Measurements from ENCODE around the gene F10.

The F10 gene

DNA sequence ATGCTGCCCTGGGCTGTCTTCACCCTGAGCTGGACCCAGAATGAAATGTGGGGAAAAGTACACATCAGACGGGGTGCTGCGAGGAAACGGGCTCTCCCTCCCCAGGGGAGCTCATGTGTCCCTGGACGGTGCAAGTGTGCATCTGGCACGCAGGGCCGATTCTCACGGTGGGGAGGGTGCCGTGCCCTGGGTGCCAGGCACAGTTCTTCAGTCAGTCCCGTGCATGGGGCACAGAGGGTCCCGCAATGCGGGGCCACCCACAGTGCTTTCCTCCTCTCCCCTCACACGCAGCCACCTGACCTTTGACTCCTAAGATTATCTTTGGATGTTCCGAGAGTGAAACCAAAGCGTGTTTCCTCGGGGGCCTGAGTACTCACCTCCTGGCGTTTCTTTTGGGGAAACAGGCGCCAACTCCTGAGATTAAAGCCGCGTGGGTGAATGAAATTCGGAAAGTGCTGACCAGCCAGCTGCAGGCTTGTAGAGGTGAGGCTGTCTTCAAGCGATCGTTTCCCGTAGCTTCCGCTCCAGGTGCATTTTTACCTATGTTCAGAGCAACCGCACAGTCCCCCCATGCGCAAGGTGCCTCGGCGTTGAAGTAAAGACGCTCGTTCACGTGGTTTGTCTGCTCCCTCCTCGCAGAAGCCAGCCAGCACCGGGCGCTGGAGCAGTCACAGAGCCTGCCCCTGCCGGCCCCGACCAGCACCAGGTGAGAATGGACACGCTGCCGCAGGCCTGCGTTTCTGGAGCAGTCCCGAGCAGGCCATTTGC is 34.5 kb upstream of the F10 start:
- Histone ChIP-seq H3K36me3 (ENCODE audit: control insufficient read depth, insufficient read depth, low read length) (peaks cover 5% of the 10 kb centered on the region; the same call in 1 of the 2 replicates), H3K27me3 (ENCODE audit: control insufficient read depth, insufficient read depth, low read length) (no peaks in the 10 kb centered on the region), H3K9ac (ENCODE audit: low read length) (no peak overlapping the region), H3K27ac (ENCODE audit: low read depth, low read length) (no peak overlapping the region), H3K4me1 (ENCODE audit: control insufficient read depth, insufficient read depth, low read length) (peaks cover 13% of the 10 kb centered on the region), H3K9me3 (ENCODE audit: control insufficient read depth, insufficient read depth, low read depth, low read length) (no peaks in the 10 kb centered on the region), H3K4me3 (ENCODE audit: low read depth, low read length) (no peak overlapping the region)

DNA sequence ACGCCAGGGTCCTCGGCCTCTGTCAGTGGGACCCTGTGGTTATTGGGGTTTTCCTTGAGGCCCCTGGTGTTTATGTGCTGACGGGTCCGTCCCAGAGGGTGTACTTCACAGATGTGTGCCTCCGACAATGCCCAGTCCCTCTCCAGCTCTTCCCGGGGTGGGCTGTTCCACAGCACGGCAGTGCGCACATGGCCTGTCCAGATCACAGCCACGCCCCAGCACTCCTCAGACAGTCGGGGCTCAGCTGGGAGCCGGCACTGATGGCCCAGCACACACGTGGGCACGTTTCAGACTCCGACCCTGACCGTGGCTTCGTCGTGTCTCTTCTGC is 33.9 kb upstream of the F10 start:
- no peaks in the 10 kb centered on the region for H3K27me3 ChIP-seq (ENCODE audit: control insufficient read depth, insufficient read depth, low read length)
- H3K4me1 ChIP-seq (ENCODE audit: control insufficient read depth, insufficient read depth, low read length) = peaks cover 13% of the 10 kb centered on the region
- no peak overlapping the region for H3K4me3 ChIP-seq (ENCODE audit: low read depth, low read length)
- no peaks in the 10 kb centered on the region for H3K9me3 ChIP-seq (ENCODE audit: control insufficient read depth, insufficient read depth, low read depth, low read length)
- peaks cover 5% of the 10 kb centered on the region; the same call in 1 of the 2 replicates for H3K36me3 ChIP-seq (ENCODE audit: control insufficient read depth, insufficient read depth, low read length)
- H3K27ac ChIP-seq (ENCODE audit: low read depth, low read length) = no peak overlapping the region
- H3K9ac ChIP-seq (ENCODE audit: low read length) = no peak overlapping the region

DNA sequence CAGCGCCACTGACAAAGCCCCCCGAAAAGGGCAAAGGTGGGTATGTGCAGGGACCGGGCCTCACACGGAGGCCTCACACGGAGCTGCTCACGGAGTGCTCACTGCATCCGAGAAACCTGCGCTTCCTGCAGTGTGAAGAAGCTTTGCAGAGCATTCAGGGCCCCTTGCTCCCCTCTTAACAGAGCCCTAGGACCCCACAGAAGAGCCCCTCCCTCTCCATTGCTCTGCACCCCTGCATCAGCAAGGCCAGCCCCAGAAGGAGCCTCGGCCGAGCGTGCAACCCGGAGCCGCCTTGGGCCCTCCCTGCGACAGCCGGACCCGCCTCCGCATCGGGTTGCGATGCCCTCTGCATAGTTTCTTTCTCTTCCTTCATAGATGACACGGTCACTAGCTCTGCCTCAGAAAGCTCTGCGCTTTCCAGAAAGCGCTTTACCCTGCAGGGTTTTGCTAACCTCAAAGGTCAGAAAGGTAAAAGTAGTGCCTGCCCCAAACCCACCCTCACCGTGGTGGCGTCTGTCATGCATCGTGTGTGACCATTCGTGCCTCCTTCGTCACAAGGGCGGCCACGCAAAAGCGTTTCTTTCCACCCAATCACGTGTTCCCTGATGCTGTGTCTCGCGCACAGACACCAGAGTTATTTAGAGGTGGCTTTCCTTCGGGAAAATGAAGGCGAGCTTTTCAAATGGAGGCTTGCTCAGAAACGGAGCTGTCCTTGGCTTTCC is 32.7 kb upstream of the F10 start:
- Histone ChIP-seq H3K27ac (ENCODE audit: low read depth, low read length) (no peak overlapping the region), H3K9me3 (ENCODE audit: control insufficient read depth, insufficient read depth, low read depth, low read length) (no peaks in the 10 kb centered on the region), H3K27me3 (ENCODE audit: control insufficient read depth, insufficient read depth, low read length) (no peaks in the 10 kb centered on the region), H3K4me3 (ENCODE audit: low read depth, low read length) (no peak overlapping the region), H3K36me3 (ENCODE audit: control insufficient read depth, insufficient read depth, low read length) (peaks cover 5% of the 10 kb centered on the region; the same call in 1 of the 2 replicates), H3K4me1 (ENCODE audit: control insufficient read depth, insufficient read depth, low read length) (peaks cover 13% of the 10 kb centered on the region), H3K9ac (ENCODE audit: low read length) (peak overlapping the region; percentile 24)

DNA sequence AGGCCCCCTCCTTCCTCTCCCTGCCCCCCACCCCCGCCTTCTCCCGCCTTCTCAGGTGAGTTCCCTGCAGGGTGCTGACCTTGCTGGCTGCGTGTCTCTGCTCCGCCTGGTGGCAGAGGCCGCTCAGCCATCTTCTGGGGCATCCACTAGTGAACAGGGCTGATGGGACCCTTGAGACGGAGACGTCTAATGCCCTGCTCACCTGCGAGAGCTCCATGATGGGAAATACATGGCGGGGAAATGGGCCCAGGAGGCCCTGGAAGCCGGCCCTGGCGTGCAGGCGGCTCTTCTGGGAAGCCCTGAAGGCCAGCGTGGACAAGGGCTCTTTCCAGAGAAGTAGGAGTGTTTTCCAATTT is 32.2 kb upstream of the F10 start:
- Histone ChIP-seq H3K4me3 (ENCODE audit: low read depth, low read length) (no peak overlapping the region), H3K27me3 (ENCODE audit: control insufficient read depth, insufficient read depth, low read length) (no peaks in the 10 kb centered on the region), H3K9ac (ENCODE audit: low read length) (no peak overlapping the region), H3K4me1 (ENCODE audit: control insufficient read depth, insufficient read depth, low read length) (peaks cover 13% of the 10 kb centered on the region), H3K27ac (ENCODE audit: low read depth, low read length) (no peak overlapping the region), H3K36me3 (ENCODE audit: control insufficient read depth, insufficient read depth, low read length) (peaks cover 5% of the 10 kb centered on the region; the same call in 1 of the 2 replicates), H3K9me3 (ENCODE audit: control insufficient read depth, insufficient read depth, low read depth, low read length) (no peaks in the 10 kb centered on the region)

DNA sequence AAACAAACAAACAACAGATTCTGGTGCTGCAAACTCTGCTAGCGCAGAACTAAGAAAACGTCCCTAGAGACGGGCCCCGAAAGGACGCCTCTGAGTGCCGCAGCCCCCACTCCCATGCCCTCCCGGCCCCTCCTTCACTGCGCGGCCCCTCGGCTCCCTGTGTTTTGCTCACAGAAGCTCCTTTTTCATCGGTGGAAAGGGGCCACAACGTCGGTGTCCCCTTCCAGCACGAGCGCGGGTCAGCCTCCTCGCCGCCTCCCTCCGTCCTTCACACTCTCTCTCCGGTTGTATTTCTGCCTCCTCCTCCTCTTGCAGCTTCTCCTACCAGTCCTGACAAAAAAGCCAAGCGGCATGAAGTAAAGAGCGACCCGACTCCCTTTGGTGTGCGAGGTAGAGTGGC is 31.8 kb upstream of the F10 start:
- no peak overlapping the region for H3K27ac ChIP-seq (ENCODE audit: low read depth, low read length)

DNA sequence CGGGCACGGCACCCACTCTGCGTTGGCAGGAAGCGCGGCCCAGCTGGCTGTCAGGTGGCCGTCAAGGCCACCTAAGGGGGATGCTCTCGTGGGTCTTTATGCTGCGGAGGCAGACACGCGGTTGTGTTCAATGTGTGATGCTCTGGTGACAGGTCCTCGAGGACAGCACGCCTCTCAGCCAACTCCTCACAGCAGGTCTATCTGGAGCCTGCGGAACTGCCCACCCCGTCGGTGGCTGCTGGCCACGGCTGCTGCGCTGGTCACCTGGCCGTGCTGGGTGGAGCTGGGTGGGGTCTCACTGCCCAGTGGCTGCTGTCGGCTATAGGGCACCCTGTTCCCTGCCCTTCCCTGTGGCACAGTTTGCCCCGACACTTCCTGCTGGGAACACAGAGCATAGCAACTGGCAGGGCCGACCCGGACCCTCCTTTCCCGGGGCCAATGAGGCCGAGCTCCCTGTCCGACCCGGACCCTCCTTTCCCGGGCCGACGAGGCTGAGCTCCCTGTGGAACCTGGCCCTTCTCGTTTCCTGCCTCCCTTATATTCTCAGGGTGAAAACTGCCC is 31.3 kb upstream of the F10 start:
- Histone ChIP-seq H3K9me3 (ENCODE audit: control insufficient read depth, insufficient read depth, low read depth, low read length) (no peaks in the 10 kb centered on the region), H3K27ac (ENCODE audit: low read depth, low read length) (no peak overlapping the region), H3K27me3 (ENCODE audit: control insufficient read depth, insufficient read depth, low read length) (no peaks in the 10 kb centered on the region), H3K9ac (ENCODE audit: low read length) (no peak overlapping the region), H3K4me1 (ENCODE audit: control insufficient read depth, insufficient read depth, low read length) (peaks cover 13% of the 10 kb centered on the region), H3K4me3 (ENCODE audit: low read depth, low read length) (no peak overlapping the region), H3K36me3 (ENCODE audit: control insufficient read depth, insufficient read depth, low read length) (peaks cover 5% of the 10 kb centered on the region; the same call in 1 of the 2 replicates)

More for the DNA sequence above, 31.8 kb upstream of the F10 start:
- H3K36me3 ChIP-seq (ENCODE audit: control insufficient read depth, insufficient read depth, low read length) = peaks cover 5% of the 10 kb centered on the region; the same call in 1 of the 2 replicates
- H3K27me3 ChIP-seq (ENCODE audit: control insufficient read depth, insufficient read depth, low read length) = no peaks in the 10 kb centered on the region
- peaks cover 13% of the 10 kb centered on the region for H3K4me1 ChIP-seq (ENCODE audit: control insufficient read depth, insufficient read depth, low read length)
- H3K9me3 ChIP-seq (ENCODE audit: control insufficient read depth, insufficient read depth, low read depth, low read length) = no peaks in the 10 kb centered on the region
- no peak overlapping the region for H3K9ac ChIP-seq (ENCODE audit: low read length)
- H3K4me3 ChIP-seq (ENCODE audit: low read depth, low read length) = no peak overlapping the region

DNA sequence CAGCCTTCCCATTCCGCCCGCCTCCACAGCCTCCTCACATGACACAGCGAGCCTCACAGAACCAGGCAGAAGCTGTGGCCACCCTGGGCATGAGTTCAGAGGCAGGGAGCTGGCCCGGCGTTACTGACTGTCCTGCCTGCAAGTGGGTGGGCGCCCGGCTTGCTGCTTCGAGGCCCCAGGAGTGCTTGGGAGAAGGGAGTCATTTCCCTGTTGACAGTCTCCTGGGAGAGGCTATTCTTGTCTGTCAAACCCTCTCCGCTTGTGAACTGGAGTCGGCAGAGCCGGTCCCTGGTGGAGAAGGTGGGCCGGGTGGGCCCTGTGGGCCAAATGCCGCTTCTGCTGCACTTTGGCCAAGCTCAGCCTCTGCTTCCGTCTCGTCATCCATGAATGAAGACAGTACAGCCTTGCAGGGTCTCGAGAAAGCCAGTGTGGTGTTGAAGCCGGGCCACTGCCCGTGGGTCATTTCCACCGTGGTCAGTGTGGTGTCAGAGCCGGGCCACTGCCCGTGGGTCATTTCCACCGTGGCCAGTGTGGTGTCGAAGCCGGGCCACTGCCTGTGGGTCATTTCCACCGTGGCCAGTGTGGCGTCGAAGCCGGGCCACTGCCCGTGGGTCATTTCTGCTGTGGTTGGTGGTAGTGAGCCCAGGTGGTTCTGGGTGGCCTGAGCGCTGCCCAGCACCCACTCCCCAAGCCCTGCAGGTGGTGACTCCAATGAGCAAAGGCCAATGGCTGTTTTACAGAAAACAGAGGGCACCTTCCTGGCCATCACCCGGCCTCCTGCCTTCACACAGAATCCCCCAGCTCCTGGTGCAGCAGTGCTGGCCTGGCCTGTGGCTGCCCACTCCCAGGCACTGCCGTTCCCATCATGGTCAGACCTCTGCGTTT is 30.5 kb upstream of the F10 start:
- no peak overlapping the region for H3K9ac ChIP-seq (ENCODE audit: low read length)
- H3K4me3 ChIP-seq (ENCODE audit: low read depth, low read length) = no peak overlapping the region
- no peak overlapping the region for H3K27ac ChIP-seq (ENCODE audit: low read depth, low read length)
- peaks cover 5% of the 10 kb centered on the region; the same call in 1 of the 2 replicates for H3K36me3 ChIP-seq (ENCODE audit: control insufficient read depth, insufficient read depth, low read length)
- no peaks in the 10 kb centered on the region for H3K27me3 ChIP-seq (ENCODE audit: control insufficient read depth, insufficient read depth, low read length)
- no peaks in the 10 kb centered on the region for H3K9me3 ChIP-seq (ENCODE audit: control insufficient read depth, insufficient read depth, low read depth, low read length)
- H3K4me1 ChIP-seq (ENCODE audit: control insufficient read depth, insufficient read depth, low read length) = peaks cover 13% of the 10 kb centered on the region

DNA sequence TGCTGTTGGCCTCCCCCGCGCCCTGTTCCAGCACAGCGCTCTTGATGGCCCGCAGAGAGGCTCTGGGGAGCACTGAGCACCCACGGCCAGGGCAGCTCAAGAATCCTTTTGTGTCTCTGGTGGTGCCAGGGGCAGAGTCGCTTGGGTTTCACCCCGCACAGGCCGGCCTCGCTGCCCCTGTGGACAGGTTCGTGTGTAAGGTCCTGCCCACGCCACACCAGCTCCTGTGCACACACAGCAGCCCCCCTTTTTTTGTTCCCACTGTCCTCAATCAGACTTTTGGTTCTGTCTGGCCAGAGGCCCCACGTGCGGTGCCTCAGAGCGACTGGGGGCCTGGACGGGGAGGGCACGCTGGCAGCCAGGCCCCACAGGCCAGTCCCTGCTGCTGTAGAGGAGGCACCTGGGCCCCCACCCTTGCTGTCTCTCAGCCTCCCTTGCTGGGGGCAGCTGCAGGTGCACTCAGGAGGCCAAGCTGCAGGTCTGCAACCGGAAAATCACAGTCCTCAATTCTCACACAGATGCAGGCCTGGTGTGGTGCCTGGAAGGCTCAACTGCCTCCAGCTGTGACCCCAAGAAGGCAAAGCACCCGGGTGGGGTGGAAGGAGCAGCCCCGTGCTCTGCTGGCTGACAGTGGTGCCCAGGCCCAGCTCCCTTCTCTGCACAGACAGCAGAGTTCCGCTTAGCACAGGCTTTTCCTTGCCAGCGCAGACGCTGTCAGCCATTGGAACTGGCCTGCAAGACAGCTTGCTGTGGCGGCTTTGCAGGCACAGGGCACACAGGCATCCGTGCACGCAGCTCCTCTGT is 29.6 kb upstream of the F10 start:
- Histone ChIP-seq H3K36me3 (ENCODE audit: control insufficient read depth, insufficient read depth, low read length) (0 out of 2 replicates have a peak, but pooled peaks cover 2% of the 10 kb centered on the region), H3K4me3 (ENCODE audit: low read depth, low read length) (no peak overlapping the region), H3K27me3 (ENCODE audit: control insufficient read depth, insufficient read depth, low read length) (no peaks in the 10 kb centered on the region), H3K4me1 (ENCODE audit: control insufficient read depth, insufficient read depth, low read length) (peaks cover 13% of the 10 kb centered on the region), H3K9me3 (ENCODE audit: control insufficient read depth, insufficient read depth, low read depth, low read length) (no peaks in the 10 kb centered on the region), H3K27ac (ENCODE audit: low read depth, low read length) (no peak overlapping the region), H3K9ac (ENCODE audit: low read length) (no peak overlapping the region)

DNA sequence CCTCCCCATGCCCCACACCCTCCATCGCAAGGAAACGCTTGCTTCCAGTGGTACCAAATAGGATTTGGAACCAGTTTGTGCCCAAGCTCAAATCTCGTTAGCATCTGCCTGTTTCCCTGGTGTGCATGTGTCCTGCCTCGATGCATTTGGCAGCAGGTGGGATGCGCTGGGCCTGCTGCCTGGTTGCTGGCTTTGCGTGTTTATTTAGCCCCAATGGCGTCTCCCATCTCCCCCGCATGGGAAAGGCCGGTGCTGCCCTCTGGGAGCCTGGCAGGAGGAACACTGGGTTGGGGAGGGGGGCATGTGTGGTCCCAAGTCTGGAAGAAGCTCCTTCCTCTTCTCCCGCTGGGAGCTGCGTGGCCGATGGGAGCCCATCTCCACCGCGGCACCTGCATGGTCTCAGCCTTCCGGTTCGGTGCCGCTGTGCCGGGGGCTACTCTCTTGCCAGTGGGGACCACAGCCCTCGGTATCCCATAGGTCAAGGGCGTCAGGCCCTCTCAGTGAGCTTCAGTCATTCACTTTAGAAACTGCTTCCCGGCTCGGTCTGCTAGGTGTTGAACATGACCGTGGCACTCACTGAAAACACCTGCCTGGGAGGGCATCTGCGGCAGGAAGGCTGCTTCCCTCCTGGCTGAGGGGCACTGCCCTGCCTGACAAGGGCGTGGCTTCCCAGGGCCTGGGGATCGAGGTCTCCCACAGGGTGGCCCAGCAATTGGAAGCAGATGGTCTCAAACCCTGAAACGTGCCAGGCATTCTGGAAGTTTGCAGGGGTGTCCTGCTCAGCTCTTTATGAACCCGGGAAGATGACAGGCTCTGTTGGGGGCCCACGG is 28.8 kb upstream of the F10 start:
- Histone ChIP-seq H3K36me3 (ENCODE audit: control insufficient read depth, insufficient read depth, low read length) (0 out of 2 replicates have a peak, but pooled peaks cover under 1% of the 10 kb centered on the region), H3K9me3 (ENCODE audit: control insufficient read depth, insufficient read depth, low read depth, low read length) (no peaks in the 10 kb centered on the region), H3K9ac (ENCODE audit: low read length) (no peak overlapping the region), H3K4me1 (ENCODE audit: control insufficient read depth, insufficient read depth, low read length) (peaks cover 13% of the 10 kb centered on the region), H3K4me3 (ENCODE audit: low read depth, low read length) (no peak overlapping the region), H3K27ac (ENCODE audit: low read depth, low read length) (no peak overlapping the region), H3K27me3 (ENCODE audit: control insufficient read depth, insufficient read depth, low read length) (no peaks in the 10 kb centered on the region)

All from HUES6 (cell line).